ENCODE measurements around the gene ADCK1.

- TF ChIP-seq CTCF (IDR thresholded peaks at IDR 0.05), result no peak
- no peak for TF ChIP-seq POLR2A (IDR thresholded peaks at IDR 0.05)
Measured at GRCh38 chr14:77936138-77936639, 136.3 kb downstream of the ADCK1 start.
